ENCODE results near the gene CDH16.
A peak's percentile ranks its signal among the peaks of the same experiment; 100 is the strongest.

The CDH16 gene

DNA sequence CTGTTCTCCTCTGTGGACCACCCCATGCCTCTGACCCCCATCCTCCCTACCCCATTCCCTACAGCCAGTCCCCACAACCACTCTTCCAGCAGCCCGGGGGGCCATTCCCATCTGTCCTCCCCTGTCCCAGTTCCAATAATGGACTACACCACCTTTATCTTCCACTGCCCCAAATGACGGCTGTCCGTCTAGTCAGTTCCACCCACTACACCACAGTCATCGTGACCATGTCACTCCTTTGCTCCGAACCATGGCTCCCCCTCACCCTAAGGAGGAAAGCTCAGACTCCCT is 23.1 kb downstream of the CDH16 start:
- no peak for FAIRE-seq

- FAIRE-seq: peak; percentile 47
These were observed 23.6 kb downstream of the CDH16 start for GRCh38 chr16:66894948-66895688.

DNA sequence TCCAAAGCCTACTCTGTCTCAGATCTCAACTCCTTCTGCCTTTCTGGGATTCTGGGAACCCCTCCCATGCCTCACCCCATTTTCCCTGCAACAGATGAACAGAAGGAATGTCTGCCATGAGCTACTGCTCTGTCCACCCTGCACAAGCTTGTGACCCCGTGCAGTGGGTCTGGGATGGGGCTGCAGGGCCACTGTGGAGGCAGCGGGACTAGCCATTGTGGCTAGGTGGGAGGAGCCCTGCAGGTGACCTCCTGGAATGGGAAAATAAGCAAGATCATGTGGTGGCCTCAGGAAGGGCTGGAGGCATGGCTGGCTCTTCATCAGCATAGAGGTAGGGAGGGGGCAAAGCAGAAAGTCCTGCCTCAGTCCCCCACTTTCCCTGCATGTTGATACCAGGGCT is 24.6 kb downstream of the CDH16 start:
- FAIRE-seq: no peak

DNA sequence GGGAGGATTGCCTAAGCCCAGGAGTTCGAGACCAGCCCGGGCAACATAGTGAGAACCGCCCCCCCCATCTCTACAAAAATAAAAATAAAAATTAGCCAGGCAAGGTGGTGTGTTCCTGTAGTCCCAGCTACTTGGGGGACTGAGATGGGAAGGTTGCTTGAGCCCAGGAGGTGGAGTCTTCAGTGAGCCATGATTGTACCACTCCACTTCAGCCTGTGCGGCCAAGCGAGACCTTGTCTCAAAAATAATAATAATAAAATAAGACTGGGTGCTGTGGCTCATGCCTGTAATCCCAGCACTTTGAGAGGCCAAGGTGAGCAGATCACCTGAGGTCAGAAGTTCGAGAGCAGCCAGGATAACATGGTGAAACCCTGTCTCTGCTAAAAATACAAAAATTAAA is 26.9 kb downstream of the CDH16 start:
- FAIRE-seq: no peak

DNA sequence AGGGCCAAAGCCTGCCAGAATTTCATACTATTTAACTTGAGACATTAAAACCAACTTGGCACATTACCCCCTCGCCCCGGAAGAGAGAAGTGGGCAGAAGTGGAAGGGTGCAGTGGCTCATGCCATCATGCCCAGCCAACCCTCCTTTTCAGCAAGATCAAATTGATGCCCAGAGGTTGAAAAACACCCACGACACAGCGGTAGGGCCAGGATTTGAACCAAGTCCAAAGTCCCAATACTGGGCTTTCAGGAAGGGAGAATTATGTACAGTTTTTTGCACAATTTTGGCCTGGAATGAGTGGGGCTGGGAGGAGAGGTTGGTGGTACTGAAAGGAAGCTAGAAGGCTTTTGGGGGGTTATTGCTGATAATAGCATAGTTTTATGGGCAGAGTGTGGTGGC is 27.3 kb downstream of the CDH16 start:
- no peak for FAIRE-seq

- FAIRE-seq: no peak
These were observed 27.9 kb downstream of the CDH16 start for GRCh38 chr16:66890799-66891198.

DNA sequence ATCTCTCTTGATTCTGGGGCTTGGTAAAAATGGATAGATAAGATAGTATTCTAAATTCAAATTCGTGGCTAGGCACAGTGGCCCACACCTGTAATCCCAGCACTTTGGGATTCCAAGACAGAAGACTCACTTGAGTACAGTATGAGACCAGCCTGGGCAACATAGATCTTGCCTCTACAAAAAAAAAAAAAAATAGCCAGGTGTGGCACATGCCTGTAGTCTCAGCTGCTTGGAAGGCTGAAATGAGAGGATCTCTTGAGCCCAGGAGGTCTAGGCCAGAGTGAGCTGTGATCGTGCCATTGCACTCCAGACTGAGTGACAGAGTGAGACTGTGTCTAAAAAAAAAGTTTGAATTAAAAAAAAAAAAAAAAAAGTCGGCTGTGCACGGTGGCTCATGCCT is 29.1 kb downstream of the CDH16 start:
- FAIRE-seq: no peak

DNA sequence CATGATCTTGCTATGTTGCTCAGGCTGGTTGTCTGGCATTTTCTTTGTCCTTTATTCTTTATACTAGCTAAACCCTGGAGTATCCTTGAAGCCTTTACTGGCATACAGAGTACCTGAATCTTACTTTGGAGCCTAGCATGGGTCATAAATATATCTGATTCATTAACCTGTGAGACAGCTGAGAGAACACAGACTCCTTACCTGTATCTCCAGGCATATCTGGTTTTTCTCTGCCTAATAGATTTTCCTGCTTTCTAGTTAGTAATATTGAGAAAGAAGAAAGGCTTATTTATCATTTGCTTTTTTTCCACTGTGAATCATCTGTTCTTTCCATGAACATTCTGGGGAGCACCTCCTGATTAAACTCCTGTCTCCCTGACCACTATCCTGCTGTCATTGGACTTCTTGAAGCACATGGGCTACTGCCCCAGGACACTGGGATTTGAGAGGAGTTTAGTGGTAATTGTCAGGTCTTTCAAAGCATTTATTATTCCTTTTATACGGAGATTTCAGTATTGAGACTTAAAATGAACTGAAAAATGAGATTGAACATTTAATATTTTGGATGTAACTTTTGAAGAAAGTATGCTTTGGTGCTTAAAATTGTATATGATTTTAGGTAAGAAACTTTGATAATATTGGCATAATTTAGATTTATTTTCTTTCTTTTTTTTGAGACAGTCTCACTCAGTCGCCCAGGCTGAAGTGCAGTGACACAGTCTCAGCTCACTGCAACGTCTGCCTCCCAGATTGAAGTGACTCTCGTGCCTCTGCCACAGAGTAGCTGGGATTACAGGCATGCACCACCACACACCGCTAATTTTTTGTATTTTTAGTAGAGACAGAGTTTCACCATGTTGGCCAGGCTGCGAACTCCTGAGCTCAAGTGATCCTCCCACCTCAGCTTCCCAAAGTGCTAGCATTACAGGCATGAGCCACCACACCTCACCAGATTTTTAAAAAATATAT is 29.8 kb downstream of the CDH16 start:
- no peak for FAIRE-seq

GRCh38 chr16:66886914-66887313 is 31.8 kb downstream of the CDH16 start:
- no peak for FAIRE-seq

GRCh38 chr16:66886321-66886720 is 32.4 kb downstream of the CDH16 start:
- no peak for FAIRE-seq

DNA sequence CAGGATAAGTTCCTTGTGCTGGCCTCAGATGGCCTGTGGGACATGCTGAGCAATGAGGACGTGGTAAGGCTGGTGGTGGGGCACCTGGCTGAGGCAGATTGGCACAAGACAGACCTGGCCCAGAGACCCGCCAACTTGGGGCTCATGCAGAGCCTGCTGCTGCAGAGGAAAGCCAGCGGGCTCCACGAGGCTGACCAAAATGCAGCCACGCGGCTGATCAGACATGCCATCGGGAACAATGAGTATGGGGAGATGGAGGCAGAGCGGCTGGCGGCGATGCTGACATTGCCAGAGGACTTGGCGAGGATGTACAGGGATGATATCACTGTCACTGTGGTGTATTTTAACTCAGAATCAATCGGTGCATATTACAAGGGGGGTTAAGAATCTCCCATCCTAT is 33.2 kb downstream of the CDH16 start:
- FAIRE-seq: no peak

DNA sequence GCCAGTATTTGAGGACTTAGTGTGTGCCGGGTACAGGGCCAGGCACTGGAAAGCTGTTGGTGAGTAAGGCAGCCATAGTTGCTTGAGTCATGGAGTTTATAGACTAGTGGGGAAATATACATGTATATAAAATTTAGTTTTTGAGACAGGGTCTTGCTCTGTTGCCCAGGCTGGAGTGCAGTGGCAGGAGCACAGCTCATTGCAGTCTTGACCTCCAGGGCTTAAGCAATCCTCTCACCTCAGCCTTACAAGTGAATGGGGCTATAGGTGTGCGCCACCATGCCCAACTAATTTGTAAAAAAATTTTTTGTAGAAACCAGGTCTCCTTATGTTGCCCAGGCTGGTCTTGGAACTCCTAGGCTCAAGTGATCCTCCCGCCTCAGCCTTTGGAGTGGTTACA is 36.0 kb downstream of the CDH16 start:
- no peak for FAIRE-seq

DNA sequence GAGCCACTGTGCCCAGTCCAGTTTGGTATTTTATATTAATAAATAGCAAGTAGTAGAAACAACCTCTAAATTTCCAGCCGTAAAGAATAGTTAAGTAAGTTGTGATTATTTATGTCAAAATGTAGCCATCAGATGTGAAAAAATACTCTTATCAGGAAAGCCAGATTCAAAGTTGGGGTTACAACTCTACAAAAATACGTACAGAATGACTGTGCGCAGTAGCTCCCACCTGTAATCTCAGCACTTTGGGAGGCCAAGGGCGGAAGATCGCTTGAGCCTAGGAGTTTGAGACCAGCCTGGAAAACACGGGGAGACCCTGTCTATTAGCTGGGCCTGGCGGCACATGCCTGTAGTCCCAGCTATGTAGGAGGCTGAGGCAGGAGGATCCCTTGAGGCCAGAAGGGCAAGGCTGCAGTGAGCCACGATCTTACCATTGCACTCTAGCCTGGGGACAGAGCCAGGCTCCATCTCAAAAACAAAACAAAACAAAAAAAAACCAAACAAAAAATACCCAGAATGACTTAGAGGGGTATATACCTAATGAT is 36.6 kb downstream of the CDH16 start:
- FAIRE-seq: no peak

DNA sequence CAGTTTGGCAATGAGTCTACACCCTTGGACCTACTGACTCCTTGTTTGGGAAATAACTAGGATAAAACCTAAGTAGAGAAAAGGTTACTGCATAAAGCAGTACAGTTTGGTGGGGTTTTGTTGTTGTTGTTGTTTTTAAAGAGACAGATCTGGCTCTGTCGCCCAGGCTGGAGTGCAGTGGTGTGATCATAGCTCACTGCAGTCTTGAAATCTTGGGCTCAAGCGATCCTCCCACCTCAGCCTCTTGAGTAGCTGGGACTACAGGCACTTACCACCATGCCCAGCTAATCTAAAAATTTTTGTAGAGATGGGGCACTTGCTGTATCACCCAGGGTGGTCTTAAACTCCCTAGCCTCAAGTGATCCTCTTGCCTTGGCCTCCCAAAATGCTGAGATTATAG is 37.1 kb downstream of the CDH16 start:
- FAIRE-seq: no peak

DNA sequence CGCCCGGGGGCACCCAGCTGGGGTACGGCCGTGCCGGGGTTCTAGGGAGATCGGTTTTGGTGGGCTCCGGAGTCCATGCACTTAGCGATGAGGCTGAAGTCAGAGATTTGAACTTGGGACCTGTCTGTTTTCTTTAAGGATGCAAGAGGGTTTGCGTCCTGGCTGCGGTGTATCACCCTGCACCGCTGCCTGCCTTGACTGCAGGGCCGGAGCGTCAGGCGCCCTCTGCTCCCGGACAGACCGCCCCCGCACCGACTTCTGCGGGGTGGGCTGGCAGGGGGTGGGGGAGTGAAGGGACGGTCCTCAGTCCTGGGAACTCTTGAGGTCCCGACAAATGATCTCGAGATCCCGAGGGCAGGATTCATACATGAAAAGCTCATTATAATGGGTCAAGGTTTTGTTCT is 37.7 kb downstream of the CDH16 start:
- no peak for FAIRE-seq

- peak; percentile 95 for FAIRE-seq
These were observed 38.2 kb downstream of the CDH16 start, which contains the start of gene PDP2 for GRCh38 chr16:66880288-66881013. TSS of gene PDP2 (plus strand) at chr16:66880515. CDS start at chr16:66884285, 3,770 bp downstream.

- FAIRE-seq: no peak
These were observed 40.6 kb downstream of the CDH16 start for GRCh38 chr16:66878067-66878466.

- no peak for FAIRE-seq
These were observed 44.5 kb downstream of the CDH16 start for GRCh38 chr16:66874079-66874775.

GRCh38 chr16:66873685-66874055 is 45.0 kb downstream of the CDH16 start:
- FAIRE-seq: no peak

DNA sequence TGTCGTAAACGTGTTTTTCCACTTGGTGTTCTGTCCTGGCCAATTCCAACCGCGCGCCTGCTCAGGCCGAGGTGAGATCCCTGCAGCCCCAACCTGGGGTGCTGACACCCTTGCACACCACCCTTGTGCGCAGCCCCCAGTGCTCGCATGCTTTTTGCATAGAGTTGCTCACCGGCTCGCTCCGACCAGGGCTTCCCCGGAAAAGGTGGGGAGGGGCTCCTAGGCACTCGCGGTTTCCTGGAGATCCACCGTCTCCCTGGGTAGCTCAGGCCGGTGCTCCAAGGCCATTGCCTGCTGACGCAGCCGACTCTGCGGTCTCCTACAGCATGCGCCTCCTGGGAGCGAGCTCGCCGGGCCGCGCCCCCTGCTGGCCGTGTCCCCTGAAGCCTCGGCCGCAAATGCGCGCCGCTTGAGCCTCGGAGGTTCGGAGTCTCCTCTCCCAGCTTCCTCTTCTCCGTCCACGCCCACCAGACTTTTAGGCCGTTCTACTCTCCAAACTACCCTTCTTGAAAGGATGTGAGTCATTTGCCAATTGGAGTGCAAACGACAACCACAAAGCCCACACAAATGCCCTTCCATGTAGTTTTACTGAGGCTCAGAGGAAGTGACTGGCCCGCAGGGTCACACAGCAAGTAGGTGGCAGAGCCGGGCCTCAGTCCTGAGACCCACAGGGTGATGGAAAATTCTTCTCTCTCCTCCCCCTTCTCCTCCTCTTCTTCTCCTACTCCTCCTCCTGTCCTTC is 45.6 kb downstream of the CDH16 start:
- peak; percentile 94 for FAIRE-seq

DNA sequence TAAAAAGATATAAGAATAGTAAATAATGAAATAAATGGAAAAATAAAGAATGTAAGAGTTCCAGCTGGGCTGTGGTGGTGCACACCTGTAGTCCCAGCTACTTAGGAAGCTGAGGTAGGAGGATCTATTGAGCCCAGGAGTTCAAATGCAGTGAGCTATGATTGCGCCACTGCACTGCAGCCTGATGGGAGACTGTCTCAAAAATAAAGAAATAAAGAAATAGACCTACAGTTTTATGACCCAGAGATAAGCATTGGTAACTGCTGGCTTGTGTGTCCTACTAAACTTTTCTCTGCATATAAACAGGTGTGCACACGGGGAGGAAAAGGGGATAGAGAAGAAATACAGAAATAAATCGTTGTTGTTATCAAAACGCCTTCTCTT is 46.1 kb downstream of the CDH16 start:
- FAIRE-seq: no peak

- no peak for FAIRE-seq
These were observed 46.8 kb downstream of the CDH16 start for GRCh38 chr16:66871840-66872239.
